Measurements from ENCODE around the gene SNX13. TPM values are rescaled to one million over a fixed set of nuclear protein-coding genes. Genes with fewer than 3 reads are reported as not detected.

The SNX13 gene
- total and polyA plus RNA-seq, 2 of the 4 experiments (the other 2 are of a cell fraction), result 9.0 to 24.9 TPM

DNA sequence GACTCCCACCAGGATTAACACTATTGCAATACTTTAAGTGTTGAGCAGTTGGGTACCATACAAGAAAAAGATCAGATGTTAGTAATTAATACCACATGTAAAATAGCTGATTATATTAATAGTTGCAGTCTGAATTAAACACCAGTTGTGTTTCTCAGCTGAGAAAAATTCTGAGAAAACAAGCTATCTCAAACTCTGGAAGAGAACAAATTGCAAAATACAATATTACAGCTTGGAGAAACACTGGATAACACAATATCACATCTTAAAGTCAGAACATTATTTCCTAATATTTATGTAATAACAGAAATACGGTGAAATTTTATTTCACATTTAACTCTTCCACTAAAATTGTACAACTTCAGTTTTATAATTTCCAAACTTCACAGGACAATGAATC, 9.2 kb downstream of the SNX13 start:
- in situ Hi-C loops (cut with MboI; ENCODE audit: low sequenced_read_pairs), result no loop called here
- ATAC-seq (ENCODE audit: low read depth), result no peak

More for the DNA sequence above, 9.2 kb downstream of the SNX13 start:
- peaks cover 24% of the 10 kb centered on the region for H4K20me1 ChIP-seq (ENCODE audit: insufficient read depth, low read length)
- no TSS peak for BruUV-seq (replicated peaks)
- no peak overlapping the region for H2BK15ac ChIP-seq (ENCODE audit: low read depth, low read length)
- DNase-seq, result no peak
- H3K4me1 ChIP-seq (ENCODE audit: control insufficient read depth, insufficient read depth, low read length), result peaks cover 1% of the 10 kb centered on the region; the same call in 1 of the 2 replicates
- WGBS, 2 experiments (ENCODE audit: extremely low coverage in 2 of 2, insufficient read length in 1 of 2), result no CpG with 5 or more reads among the region's 1 CpG
- no peak overlapping the region for H2AK9ac ChIP-seq (replicated peaks; ENCODE audit: low read depth, low read length, poor library complexity)
- intact Hi-C loops (cut with micrococcal nuclease) (no loop called here), dilution Hi-C loops (cut with HindIII; ENCODE audit: low sequenced_read_pairs, unreplicated experiment) (no loop called here)
- no peak overlapping the region for H3K27ac ChIP-seq (ENCODE audit: insufficient read depth, low read length)
- no peak overlapping the region for H3K14ac ChIP-seq (replicated peaks; ENCODE audit: low read depth, low read length)
- H2AFZ ChIP-seq (replicated peaks; ENCODE audit: low read length, poor library complexity), result no peak overlapping the region
- TF ChIP-seq MAZ (IDR thresholded peaks at IDR 0.05; ENCODE audit: borderline replicate concordance, low read depth, low read length) (no peak), FOS (IDR thresholded peaks at IDR 0.05; ENCODE audit: low read depth, low read length) (no peak), CEBPB (IDR thresholded peaks at IDR 0.05; ENCODE audit: low read depth, low read length) (no peak), BHLHE40 (IDR thresholded peaks at IDR 0.05; ENCODE audit: low read depth, low read length) (no peak), RFX5 (IDR thresholded peaks at IDR 0.05; ENCODE audit: low read depth, low read length) (no peak), MAFK (IDR thresholded peaks at IDR 0.05; ENCODE audit: low read depth, low read length) (no peak), MXI1 (IDR thresholded peaks at IDR 0.05; ENCODE audit: borderline replicate concordance, low read depth, low read length) (no peak), RAD21 (IDR thresholded peaks at IDR 0.05; ENCODE audit: low read length) (no peak), NFE2L2 (IDR thresholded peaks at IDR 0.05; ENCODE audit: low read depth, low read length) (no peak), RCOR1 (IDR thresholded peaks at IDR 0.05; ENCODE audit: insufficient replicate concordance, low read length) (no peak), POLR2A (IDR thresholded peaks at IDR 0.05; ENCODE audit: low read depth, low read length) (no peak), SMC3 (IDR thresholded peaks at IDR 0.05; ENCODE audit: low read depth, low read length) (no peak), CHD1 (IDR thresholded peaks at IDR 0.05; ENCODE audit: low read depth, low read length) (no peak)
- TF ChIP-seq, protein P1, sequence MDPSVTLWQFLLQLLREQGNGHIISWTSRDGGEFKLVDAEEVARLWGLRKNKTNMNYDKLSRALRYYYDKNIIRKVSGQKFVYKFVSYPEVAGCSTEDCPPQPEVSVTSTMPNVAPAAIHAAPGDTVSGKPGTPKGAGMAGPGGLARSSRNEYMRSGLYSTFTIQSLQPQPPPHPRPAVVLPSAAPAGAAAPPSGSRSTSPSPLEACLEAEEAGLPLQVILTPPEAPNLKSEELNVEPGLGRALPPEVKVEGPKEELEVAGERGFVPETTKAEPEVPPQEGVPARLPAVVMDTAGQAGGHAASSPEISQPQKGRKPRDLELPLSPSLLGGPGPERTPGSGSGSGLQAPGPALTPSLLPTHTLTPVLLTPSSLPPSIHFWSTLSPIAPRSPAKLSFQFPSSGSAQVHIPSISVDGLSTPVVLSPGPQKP (IDR thresholded peaks at IDR 0.05; ENCODE audit: borderline replicate concordance, low read depth, low read length), result no peak
- TF ChIP-seq, protein P2, sequence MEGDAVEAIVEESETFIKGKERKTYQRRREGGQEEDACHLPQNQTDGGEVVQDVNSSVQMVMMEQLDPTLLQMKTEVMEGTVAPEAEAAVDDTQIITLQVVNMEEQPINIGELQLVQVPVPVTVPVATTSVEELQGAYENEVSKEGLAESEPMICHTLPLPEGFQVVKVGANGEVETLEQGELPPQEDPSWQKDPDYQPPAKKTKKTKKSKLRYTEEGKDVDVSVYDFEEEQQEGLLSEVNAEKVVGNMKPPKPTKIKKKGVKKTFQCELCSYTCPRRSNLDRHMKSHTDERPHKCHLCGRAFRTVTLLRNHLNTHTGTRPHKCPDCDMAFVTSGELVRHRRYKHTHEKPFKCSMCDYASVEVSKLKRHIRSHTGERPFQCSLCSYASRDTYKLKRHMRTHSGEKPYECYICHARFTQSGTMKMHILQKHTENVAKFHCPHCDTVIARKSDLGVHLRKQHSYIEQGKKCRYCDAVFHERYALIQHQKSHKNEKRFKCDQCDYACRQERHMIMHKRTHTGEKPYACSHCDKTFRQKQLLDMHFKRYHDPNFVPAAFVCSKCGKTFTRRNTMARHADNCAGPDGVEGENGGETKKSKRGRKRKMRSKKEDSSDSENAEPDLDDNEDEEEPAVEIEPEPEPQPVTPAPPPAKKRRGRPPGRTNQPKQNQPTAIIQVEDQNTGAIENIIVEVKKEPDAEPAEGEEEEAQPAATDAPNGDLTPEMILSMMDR (conservative IDR thresholded peaks at IDR 0.05; ENCODE audit: low read depth, low read length), result no peak
- TF ChIP-seq, protein P3, sequence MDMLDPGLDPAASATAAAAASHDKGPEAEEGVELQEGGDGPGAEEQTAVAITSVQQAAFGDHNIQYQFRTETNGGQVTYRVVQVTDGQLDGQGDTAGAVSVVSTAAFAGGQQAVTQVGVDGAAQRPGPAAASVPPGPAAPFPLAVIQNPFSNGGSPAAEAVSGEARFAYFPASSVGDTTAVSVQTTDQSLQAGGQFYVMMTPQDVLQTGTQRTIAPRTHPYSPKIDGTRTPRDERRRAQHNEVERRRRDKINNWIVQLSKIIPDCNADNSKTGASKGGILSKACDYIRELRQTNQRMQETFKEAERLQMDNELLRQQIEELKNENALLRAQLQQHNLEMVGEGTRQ (IDR thresholded peaks at IDR 0.05; ENCODE audit: low read depth, low read length), result no peak
- no peak overlapping the region for H3K18ac ChIP-seq (ENCODE audit: low read depth, low read length)
- CTCF ChIA-PET, result no interaction called here
- no peak overlapping the region for H4K8ac ChIP-seq (ENCODE audit: low read depth in 2 of 2, low read length in 2 of 2)
- H3K79me1 ChIP-seq (ENCODE audit: low read depth in 1 of 2, low read length in 2 of 2), result peaks cover 14 to 43% of the 10 kb centered on the region in 2 experiments; a peak in 3 of 4 replicates
- no peaks in the 10 kb centered on the region for H3K9me3 ChIP-seq (ENCODE audit: control insufficient read depth, insufficient read depth, low read length)
- H3K4ac ChIP-seq (ENCODE audit: low read depth, low read length), result no peak overlapping the region
- no peak overlapping the region for H2BK20ac ChIP-seq (ENCODE audit: low read depth, low read length)
- H3K9me1 ChIP-seq (ENCODE audit: insufficient read depth, low read length), result 0 out of 2 replicates have a peak, but pooled peaks cover 4% of the 10 kb centered on the region
- H3K36me3 ChIP-seq (ENCODE audit: control insufficient read depth, insufficient read depth, low read length), result no peaks in the 10 kb centered on the region
- H3K4me2 ChIP-seq (ENCODE audit: low read depth, low read length), result no peak overlapping the region
- POLR2A ChIA-PET (ENCODE audit: unreplicated experiment), result no interaction called here
- H3K56ac ChIP-seq (ENCODE audit: extremely low read depth, insufficient read depth, low read length), result no peak overlapping the region
- H3K23ac ChIP-seq (ENCODE audit: low read depth, low read length), result no peak overlapping the region
- H2BK5ac ChIP-seq (ENCODE audit: low read depth, low read length, poor library complexity, severe bottlenecking), result no peak overlapping the region
- no peak overlapping the region for H4K5ac ChIP-seq (ENCODE audit: low read depth, low read length)
- H3K9ac ChIP-seq (ENCODE audit: low read depth, low read length), result no peak overlapping the region
- no peak overlapping the region for H3K4me3 ChIP-seq (ENCODE audit: insufficient read depth, low read depth, low read length)
- no peak overlapping the region for H4K91ac ChIP-seq (ENCODE audit: insufficient read depth, low read depth, low read length)
- no peak overlapping the region for H2BK120ac ChIP-seq (ENCODE audit: low read depth, low read length)
- H2AK5ac ChIP-seq (ENCODE audit: low read depth, low read length), result no peak overlapping the region
- no peaks in the 10 kb centered on the region for H3K27me3 ChIP-seq (ENCODE audit: control insufficient read depth, insufficient read depth, low read length)
